ENCODE data around the gene CCDC179.

Gene CCDC179

DNA sequence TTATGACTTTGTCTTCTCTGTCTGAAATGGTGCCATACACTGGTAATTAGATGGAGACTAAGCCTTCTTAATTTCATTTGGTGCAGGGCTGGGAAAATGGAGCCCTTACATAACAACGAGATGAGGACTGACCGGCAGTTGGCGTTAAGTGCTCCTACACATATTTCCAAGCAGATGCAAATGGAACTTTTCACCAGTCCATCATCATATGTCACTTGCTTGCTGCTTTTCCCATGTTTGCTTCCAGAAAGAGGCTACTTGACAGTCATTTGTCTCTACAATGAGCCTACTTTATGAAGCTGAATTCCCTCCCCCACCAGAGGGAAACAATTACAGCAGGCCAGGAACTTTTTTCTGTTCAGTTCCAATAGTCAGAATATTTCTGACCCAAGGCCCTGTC lies 63.2 kb downstream of the CCDC179 start:
- TF ChIP-seq, protein P1, sequence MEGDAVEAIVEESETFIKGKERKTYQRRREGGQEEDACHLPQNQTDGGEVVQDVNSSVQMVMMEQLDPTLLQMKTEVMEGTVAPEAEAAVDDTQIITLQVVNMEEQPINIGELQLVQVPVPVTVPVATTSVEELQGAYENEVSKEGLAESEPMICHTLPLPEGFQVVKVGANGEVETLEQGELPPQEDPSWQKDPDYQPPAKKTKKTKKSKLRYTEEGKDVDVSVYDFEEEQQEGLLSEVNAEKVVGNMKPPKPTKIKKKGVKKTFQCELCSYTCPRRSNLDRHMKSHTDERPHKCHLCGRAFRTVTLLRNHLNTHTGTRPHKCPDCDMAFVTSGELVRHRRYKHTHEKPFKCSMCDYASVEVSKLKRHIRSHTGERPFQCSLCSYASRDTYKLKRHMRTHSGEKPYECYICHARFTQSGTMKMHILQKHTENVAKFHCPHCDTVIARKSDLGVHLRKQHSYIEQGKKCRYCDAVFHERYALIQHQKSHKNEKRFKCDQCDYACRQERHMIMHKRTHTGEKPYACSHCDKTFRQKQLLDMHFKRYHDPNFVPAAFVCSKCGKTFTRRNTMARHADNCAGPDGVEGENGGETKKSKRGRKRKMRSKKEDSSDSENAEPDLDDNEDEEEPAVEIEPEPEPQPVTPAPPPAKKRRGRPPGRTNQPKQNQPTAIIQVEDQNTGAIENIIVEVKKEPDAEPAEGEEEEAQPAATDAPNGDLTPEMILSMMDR (IDR thresholded peaks at IDR 0.05; ENCODE audit: low read depth, low read length, missing control alignments): no peak
- no peak for DNase-seq (ENCODE audit: low read depth)
- H3K4me3 ChIP-seq (ENCODE audit: low read depth, low read length): no peak overlapping the region
